NCI-H1694 treated with DMSO at 0.1 percent for 48 hours (cell line): ENCODE data around the gene TMEM187.
"Not testable (repeated sequence)": the region's sequence is repeated elsewhere in the genome, so short reads cannot be mapped to it uniquely, and the experiment has no call there.

Experiments
- DNase-seq: peaks from one replicate; lab custom pipeline; 2025; lab: John Stamatoyannopoulos, UW

TMEM187 gene

GRCh38 chrX:153971450-153972367 is 845 bp upstream of the TMEM187 start, which contains the start of gene HCFC1:
Gene HCFC1 (minus strand): TSS chrX:153971818. CDS start chrX:153970840, 978 bp downstream.
- DNase-seq, result peak; percentile 91

GRCh38 chrX:153973127-153974002 is 811 bp downstream of the TMEM187 start:
- peak; percentile 22 for DNase-seq

- DNase-seq, result no peak
Observed at GRCh38 chrX:153974003-153974725, 1.6 kb downstream of the TMEM187 start.

- DNase-seq, result no peak
Observed at GRCh38 chrX:153974726-153975286, 2.3 kb downstream of the TMEM187 start.

GRCh38 chrX:153980394-153980793 is 7.8 kb downstream of the TMEM187 start:
- not testable (repeated sequence) for DNase-seq

GRCh38 chrX:153981231-153981630 is 8.7 kb downstream of the TMEM187 start:
- DNase-seq, result no peak

- DNase-seq, result no peak
Observed at GRCh38 chrX:153981771-153982533, 9.4 kb downstream of the TMEM187 start.

GRCh38 chrX:153983321-153983801 is 10.8 kb downstream of the TMEM187 start:
- DNase-seq, result no peak

GRCh38 chrX:153984351-153985178 is 12.0 kb downstream of the TMEM187 start:
- no peak for DNase-seq

- no peak for DNase-seq
Observed at GRCh38 chrX:153988493-153988892, 15.9 kb downstream of the TMEM187 start.

- DNase-seq, result no peak
Observed at GRCh38 chrX:153989973-153990655, 17.6 kb downstream of the TMEM187 start.

GRCh38 chrX:153991013-153991580 is 18.5 kb downstream of the TMEM187 start:
- no peak for DNase-seq

GRCh38 chrX:153992180-153992579 is 19.6 kb downstream of the TMEM187 start:
- DNase-seq, result no peak

- DNase-seq, result peak; percentile 90
Observed at GRCh38 chrX:153993079-153993478, 20.5 kb downstream of the TMEM187 start.

GRCh38 chrX:153993978-153994377 is 21.4 kb downstream of the TMEM187 start:
- no peak for DNase-seq

- not testable (repeated sequence) for DNase-seq
Observed at GRCh38 chrX:153994398-153994797, 21.8 kb downstream of the TMEM187 start.

GRCh38 chrX:153995504-153995903 is 22.9 kb downstream of the TMEM187 start:
- no peak for DNase-seq

- no peak for DNase-seq
Observed at GRCh38 chrX:153999359-154000037, 26.9 kb downstream of the TMEM187 start.
